Liver (tissue), 9 donors: Measurements from ENCODE around the gene CEP20. TPM values are rescaled to one million over a fixed set of nuclear protein-coding genes. Genes with fewer than 3 reads are reported as not detected.

Experiments used
- DNase-seq: peaks from one replicate; pipeline ENCODE4 v3.0.0-alpha.2; 2017; ENCODE audit warnings: low spot score
- H3K27ac ChIP-seq, 2 donors: one replicate each; pipeline ENCODE4 v1.7.0; 2013; ENCODE audit warnings: inconsistent platforms in 2 of 2, low read length in 2 of 2, control low read depth in 1 of 2, low read depth in 1 of 2, mild to moderate bottlenecking in 1 of 2
- H3K27me3 ChIP-seq, 4 donors: one replicate each; pipeline versions ENCODE4 v1.6.1 to v1.7.0; 2013; ENCODE audit warnings: low read length in 3 of 4, inconsistent platforms in 1 of 4, mild to moderate bottlenecking in 1 of 4, moderate library complexity in 1 of 4; ENCODE audit not compliant: control insufficient read depth in 4 of 4, insufficient read depth in 4 of 4
- H3K36me3 ChIP-seq, 4 donors: one replicate each; pipeline versions ENCODE4 v1.6.1 to v1.7.0; 2013; ENCODE audit warnings: low read length in 3 of 4, mild to moderate bottlenecking in 3 of 4, low read depth in 1 of 4, moderate library complexity in 1 of 4; ENCODE audit not compliant: control insufficient read depth in 4 of 4, insufficient read depth in 3 of 4
- H3K4me1 ChIP-seq, 4 donors: one replicate each; pipeline versions ENCODE4 v1.6.1 to v1.7.0; 2013; ENCODE audit warnings: low read length in 3 of 4, mild to moderate bottlenecking in 3 of 4, moderate library complexity in 1 of 4; ENCODE audit not compliant: control insufficient read depth in 4 of 4, insufficient read depth in 4 of 4
- H3K4me3 ChIP-seq, 3 donors: one replicate each; pipeline versions ENCODE4 v1.6.1 to v1.7.0; 2013; ENCODE audit warnings: low read length in 3 of 3, control low read depth in 1 of 3, low read depth in 1 of 3, mild to moderate bottlenecking in 1 of 3
- H3K9ac ChIP-seq, 2 donors: one replicate each; pipeline ENCODE4 v1.7.0; 2013; ENCODE audit warnings: low read length in 2 of 2, mild to moderate bottlenecking in 2 of 2, moderate library complexity in 2 of 2, control low read depth in 1 of 2, low read depth in 1 of 2
- H3K9me3 ChIP-seq, 4 donors: one replicate each; pipeline versions ENCODE4 v1.6.1 to v1.7.0; 2013; ENCODE audit warnings: low read length in 3 of 4; ENCODE audit not compliant: control insufficient read depth in 4 of 4
- ATF3 ChIP-seq: IDR thresholded peaks from 2 replicates; pipeline ENCODE4 v1.6.1; 2016; ENCODE audit warnings: antibody characterized with exemption
- CTCF ChIP-seq: fragments of 150-350 bp; IDR thresholded peaks from 2 replicates; pipeline ENCODE4 v1.5.1; 2017; ENCODE audit warnings: improper control_type of control experiment, low read depth, low read length; ENCODE audit not compliant: missing input control
- EGR1 ChIP-seq, 2 donors: IDR thresholded peaks; 2 replicates each; pipeline ENCODE4 v1.6.1; 2016 to 2018; ENCODE audit warnings: antibody characterized with exemption in 2 of 2, low read depth in 2 of 2
- FOXA1 ChIP-seq: IDR thresholded peaks from 2 replicates; pipeline ENCODE4 v1.6.1; 2016; ENCODE audit warnings: antibody characterized with exemption
- FOXA2 ChIP-seq: IDR thresholded peaks from 2 replicates; pipeline ENCODE4 v1.6.1; 2016; ENCODE audit warnings: antibody characterized with exemption
- GABPA ChIP-seq, 2 donors: IDR thresholded peaks in 1 of 2; conservative IDR thresholded peaks in 1 of 2; 2 replicates each; pipeline ENCODE4 v1.6.1; 2016; ENCODE audit warnings: antibody characterized with exemption in 2 of 2, mild to moderate bottlenecking in 1 of 2, moderate library complexity in 1 of 2
- HNF4A ChIP-seq, 2 donors: conservative IDR thresholded peaks; 2 replicates each; pipeline ENCODE4 v1.6.1; 2016; ENCODE audit warnings: antibody characterized with exemption in 2 of 2, mild to moderate bottlenecking in 2 of 2
- HNF4G ChIP-seq: IDR thresholded peaks from 2 replicates; pipeline ENCODE4 v1.6.1; 2016; ENCODE audit warnings: antibody characterized with exemption
- JUND ChIP-seq, 2 donors: IDR thresholded peaks; 2 replicates each; pipeline ENCODE4 v1.6.1; 2016; ENCODE audit warnings: antibody characterized with exemption in 2 of 2
- MAX ChIP-seq: IDR thresholded peaks from 2 replicates; pipeline ENCODE4 v1.6.1; 2016; ENCODE audit warnings: antibody characterized with exemption
- NR2F2 ChIP-seq: IDR thresholded peaks from 2 replicates; pipeline ENCODE4 v1.6.1; 2016; ENCODE audit warnings: antibody characterized with exemption
- RAD21 ChIP-seq, 2 donors: IDR thresholded peaks; 2 replicates each; pipeline ENCODE4 v1.6.1; 2016; ENCODE audit warnings: antibody characterized with exemption in 2 of 2, mild to moderate bottlenecking in 2 of 2
- REST ChIP-seq: IDR thresholded peaks from 2 replicates; pipeline ENCODE4 v1.6.1; 2016; ENCODE audit warnings: antibody characterized with exemption, mild to moderate bottlenecking
- RXRA ChIP-seq, 2 donors: IDR thresholded peaks; 2 replicates each; pipeline ENCODE4 v1.6.1; 2017 to 2018; ENCODE audit warnings: antibody characterized with exemption in 2 of 2, mild to moderate bottlenecking in 1 of 2
- SP1 ChIP-seq: IDR thresholded peaks from 2 replicates; pipeline ENCODE4 v1.6.1; 2018; ENCODE audit warnings: antibody characterized with exemption, mild to moderate bottlenecking
- TAF1 ChIP-seq: conservative IDR thresholded peaks from 2 replicates; pipeline ENCODE4 v1.6.1; 2016; ENCODE audit warnings: antibody characterized with exemption, mild to moderate bottlenecking
- YY1 ChIP-seq: IDR thresholded peaks from 2 replicates; pipeline ENCODE4 v1.6.1; 2016; ENCODE audit warnings: antibody characterized with exemption, mild to moderate bottlenecking
- ZBTB33 ChIP-seq: IDR thresholded peaks from 2 replicates; pipeline ENCODE4 v1.6.1; 2016; ENCODE audit warnings: antibody characterized with exemption
- WGBS: extraction: QIAGEN DNeasy Blood & Tissue Kit; methylation state at CpG from one replicate; pipeline ENCODE4 v1.1.7; 2013; 5-methylcytosine and 5-hydroxymethylcytosine counted together
- polyA plus RNA-seq, 2 donors: library from polyadenylated mRNA; stranded (reverse) in 1 of 2; unstranded in 1 of 2; fragments of 200-250 nt in 1 of 2; fragments of >200 nt in 1 of 2; fragmentation: Nextera tagmentation in 1 of 2; extraction: Ambion mirVana in 1 of 2; gene quantifications; one replicate each; pipeline versions ENCODE4 v1.2.1 to v1.2.3, GENCODE V29; 2013 to 2015
- total RNA-seq, 2 donors: library from RNA; depleted of rRNA; stranded (reverse); fragments of >200 nt; gene quantifications; one replicate each; pipeline ENCODE4 v1.2.3, GENCODE V29; 2014
- donor health status: healthy.
- donor health status: healthy.
- donor health status: healthy.
- donor health status: healthy.
- donor health status: healthy.

Gene CEP20
- total and polyA plus RNA-seq, 4 donors = 10.7 to 19.2 (median 13.3) TPM

- no peak for TF ChIP-seq RAD21 (IDR thresholded peaks at IDR 0.05)
Measured at GRCh38 chr16:15870011-15870410, 18.4 kb downstream of the CEP20 start (continued).

- WGBS = 91% methylated on average over 5 of the region's 5 CpGs
- no peak for DNase-seq
- Histone ChIP-seq H3K27me3 (no peaks in the 10 kb centered on the region), H3K9ac (no peak overlapping the region), H3K36me3 (peaks cover 2 to 39% (median 25%) of the 10 kb centered on the region in 4 donors), H3K9me3 (no peaks in the 10 kb centered on the region), H3K27ac (no peak overlapping the region), H3K4me3 (no peak overlapping the region), H3K4me1 (no peaks in the 10 kb centered on the region)
- TF ChIP-seq SP1 (no peak), NR2F2 (no peak), CTCF (no peak), RAD21 (IDR thresholded peaks at IDR 0.05) (no peak), ATF3 (no peak), EGR1 (IDR thresholded peaks at IDR 0.05; ENCODE audit: low read depth in 2 of 2) (no peak), RXRA (IDR thresholded peaks at IDR 0.05) (no peak), ZBTB33 (no peak), YY1 (no peak), FOXA1 (no peak), MAX (no peak), HNF4G (no peak), TAF1 (no peak), JUND (IDR thresholded peaks at IDR 0.05) (no peak), HNF4A (conservative IDR thresholded peaks at IDR 0.05) (no peak), GABPA (IDR thresholded peaks at IDR 0.05 in 1 of 2, conservative IDR thresholded peaks at IDR 0.05 in 1 of 2) (no peak), FOXA2 (no peak)
Measured at GRCh38 chr16:15866451-15866850, 22.0 kb downstream of the CEP20 start.

- Histone ChIP-seq H3K9me3 (no peaks in the 10 kb centered on the region), H3K36me3 (peaks cover 2 to 36% (median 24%) of the 10 kb centered on the region in 4 donors), H3K9ac (no peak overlapping the region), H3K27me3 (no peaks in the 10 kb centered on the region), H3K4me3 (no peak overlapping the region), H3K4me1 (no peaks in the 10 kb centered on the region), H3K27ac (no peak overlapping the region)
- 91% methylated on average over 7 of the region's 7 CpGs for WGBS
- no peak for DNase-seq
- TF ChIP-seq HNF4G = no peak
- no peak for TF ChIP-seq RXRA (IDR thresholded peaks at IDR 0.05)
- no peak for TF ChIP-seq REST
- no peak for TF ChIP-seq MAX
- no peak for TF ChIP-seq CTCF
- TF ChIP-seq ZBTB33 = no peak
- no peak for TF ChIP-seq ATF3
- TF ChIP-seq HNF4A (conservative IDR thresholded peaks at IDR 0.05) = no peak
Measured at GRCh38 chr16:15865742-15866141, 22.7 kb downstream of the CEP20 start.
